SK-N-SH treated with all-trans-retinoic acid at 6 μM for 48 hours (cell line): ENCODE data around the gene KATNAL1.

Experiments used
- CREB5 ChIP-seq: fragments of 250-450 bp; sonication (Bioruptor Pico); IDR thresholded peaks from 2 replicates; pipeline ENCODE4 v1.5.1; 2020; ENCODE audit warnings: low read depth, mild to moderate bottlenecking, moderate library complexity
- CSRNP3 ChIP-seq: fragments of 250-450 bp; sonication (Bioruptor Pico); IDR thresholded peaks from 2 replicates; pipeline ENCODE4 v1.5.1; 2021; ENCODE audit warnings: mild to moderate bottlenecking, moderate library complexity
- ESRRG ChIP-seq: fragments of 250-450 bp; sonication (Bioruptor Pico); IDR thresholded peaks from 2 replicates; pipeline ENCODE4 v1.6.1; 2021; ENCODE audit warnings: mild to moderate bottlenecking
- OSR1 ChIP-seq: fragments of 250-450 bp; sonication (Bioruptor Pico); IDR thresholded peaks from 2 replicates; pipeline ENCODE4 v1.8.0; 2022; ENCODE audit warnings: moderate library complexity, mild to moderate bottlenecking, inconsistent platforms
- PATZ1 ChIP-seq: fragments of 250-450 bp; sonication (Bioruptor Pico); IDR thresholded peaks from 2 replicates; pipeline ENCODE4 v1.8.0; 2020; ENCODE audit warnings: mild to moderate bottlenecking, moderate library complexity, borderline replicate concordance
- RARB ChIP-seq: fragments of 250-450 bp; sonication (Bioruptor Pico); IDR thresholded peaks from 2 replicates; pipeline ENCODE4 v1.8.0; 2021; ENCODE audit warnings: mild to moderate bottlenecking, moderate library complexity
- TCF4 ChIP-seq: fragments of 250-450 bp; sonication (Bioruptor Pico); IDR thresholded peaks from 2 replicates; pipeline ENCODE4 v1.8.0; 2021; ENCODE audit warnings: mild to moderate bottlenecking, moderate library complexity, borderline replicate concordance
- ZFP3 ChIP-seq: fragments of 250-450 bp; sonication (Bioruptor Pico); IDR thresholded peaks from 2 replicates; pipeline ENCODE4 v1.5.0; 2020; ENCODE audit warnings: mild to moderate bottlenecking, moderate library complexity
- ZFP30 ChIP-seq: fragments of 450-650 bp; formaldehyde crosslinking; IDR thresholded peaks from 2 replicates; pipeline ENCODE4 v1.5.0; 2022; ENCODE audit warnings: mild to moderate bottlenecking, moderate library complexity
- ZNF565 ChIP-seq: fragments of 450-650 bp; formaldehyde crosslinking; conservative IDR thresholded peaks from 2 replicates; pipeline ENCODE4 v1.5.0; 2020; ENCODE audit warnings: low read depth, mild to moderate bottlenecking, moderate library complexity

DNA sequence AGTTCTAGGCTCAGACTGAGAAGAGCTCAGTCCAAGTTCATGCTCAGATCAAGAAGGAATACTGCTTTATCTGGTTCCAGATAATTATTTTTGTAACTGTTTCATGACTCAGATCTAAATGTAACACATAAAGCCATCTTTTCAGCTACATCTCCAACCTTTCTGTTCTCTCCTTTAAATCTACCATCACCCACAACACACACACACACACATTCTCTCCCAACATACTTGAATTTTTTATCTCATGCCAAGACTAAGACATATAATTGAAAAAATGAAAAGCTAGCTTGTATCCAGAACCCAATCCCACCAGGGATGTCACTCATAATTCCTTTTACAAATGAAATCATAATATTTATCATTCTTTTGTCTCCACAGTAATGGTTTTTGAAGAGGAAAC, 7.6 kb downstream of the KATNAL1 start:
- no peak for TF ChIP-seq TCF4 (CRISPR knock-in tag)
- TF ChIP-seq ZFP30 (CRISPR knock-in tag), result no peak
- no peak for TF ChIP-seq OSR1
- no peak for TF ChIP-seq RARB
- no peak for TF ChIP-seq ZNF565 (CRISPR knock-in tag)
- no peak for TF ChIP-seq PATZ1
- no peak for TF ChIP-seq CSRNP3 (CRISPR knock-in tag)
- no peak for TF ChIP-seq CREB5 (CRISPR knock-in tag)
- TF ChIP-seq ESRRG (CRISPR knock-in tag), result no peak
- no peak for TF ChIP-seq ZFP3
